OCI-LY1 (cell line): ENCODE results near the gene SEC23IP.
A peak's percentile ranks its signal among the peaks of the same experiment; 100 is the strongest.

Experiments
- H2AFZ ChIP-seq: fragments of 200-600 bp; sonication (generic), shearing (Covaris generic); 2 replicates; pipeline ENCODE4 v1.6.0; 2014; ENCODE audit warnings: antibody characterized with exemption, mild to moderate bottlenecking, low read length
- H3F3A ChIP-seq: fragments of 200-600 bp; sonication (generic), shearing (Covaris generic); 2 replicates; pipeline ENCODE4 v1.6.0; 2014; ENCODE audit warnings: mild to moderate bottlenecking, antibody characterized with exemption, low read length, moderate library complexity; ENCODE audit not compliant: insufficient read depth
- H3K27ac ChIP-seq: fragments of 200-600 bp; sonication (generic); 2 replicates; pipeline ENCODE4 v1.5.1; 2014; ENCODE audit warnings: low read length, mixed run types, mild to moderate bottlenecking, low read depth; ENCODE audit not compliant: poor library complexity, severe bottlenecking
- H3K27me3 ChIP-seq: fragments of 200-600 bp; sonication (generic); 2 replicates; pipeline ENCODE4 v1.6.0; 2014; ENCODE audit warnings: antibody characterized with exemption, mild to moderate bottlenecking, low read length, moderate library complexity; ENCODE audit not compliant: insufficient read depth
- H3K36me3 ChIP-seq: fragments of 200-600 bp; sonication (generic); 2 replicates; pipeline ENCODE4 v1.6.1; 2014; ENCODE audit warnings: mild to moderate bottlenecking, antibody characterized with exemption, low read length, moderate library complexity, mixed read lengths; ENCODE audit not compliant: insufficient read depth
- H3K4me1 ChIP-seq: fragments of 200-600 bp; sonication (generic); 2 replicates; pipeline ENCODE4 v1.5.1; 2014; ENCODE audit warnings: mild to moderate bottlenecking, low read length, moderate library complexity; ENCODE audit not compliant: insufficient read depth, severe bottlenecking
- H3K4me2 ChIP-seq: fragments of 200-600 bp; sonication (generic), shearing (Covaris generic); 2 replicates; pipeline ENCODE4 v1.6.1; 2014; ENCODE audit warnings: low read length
- H3K4me3 ChIP-seq: fragments of 200-600 bp; sonication (generic); 2 replicates; pipeline ENCODE4 v1.5.1; 2014; ENCODE audit warnings: low read length, low read depth, mild to moderate bottlenecking, mixed read lengths; ENCODE audit not compliant: poor library complexity, severe bottlenecking
- H3K79me2 ChIP-seq: fragments of 200-600 bp; shearing (Covaris generic); 2 replicates; pipeline ENCODE4 v1.6.1; 2016; ENCODE audit warnings: mixed run types, low read length, mixed read lengths; ENCODE audit not compliant: insufficient read depth
- H3K9ac ChIP-seq: fragments of 200-600 bp; sonication (generic), shearing (Covaris generic); 2 replicates; pipeline ENCODE4 v1.6.1; 2014; ENCODE audit warnings: mild to moderate bottlenecking, low read length, mixed read lengths
- H3K9me2 ChIP-seq: fragments of 200-600 bp; sonication (generic), shearing (Covaris generic); 2 replicates; pipeline ENCODE4 v1.6.1; 2014; ENCODE audit warnings: low read depth, mild to moderate bottlenecking, low read length, mixed read lengths
- H3K9me3 ChIP-seq: fragments of 200-600 bp; shearing (Covaris generic); 2 replicates; pipeline ENCODE4 v1.6.1; 2014; ENCODE audit warnings: low read length, mixed read lengths
- H4K20me1 ChIP-seq: fragments of 200-600 bp; sonication (generic), shearing (Covaris generic); 2 replicates; pipeline ENCODE4 v1.6.0; 2016; ENCODE audit warnings: mild to moderate bottlenecking, low read length; ENCODE audit not compliant: insufficient read depth
- EZH2 ChIP-seq: fragments of 200-600 bp; sonication (generic), shearing (Covaris generic); IDR thresholded peaks from 2 replicates; pipeline ENCODE4 v1.8.0; 2017; ENCODE audit warnings: borderline replicate concordance, mixed run types, mild to moderate bottlenecking, antibody characterized with exemption, low read length, moderate library complexity, mixed read lengths
- TF ChIP-seq, protein P1 (sequence below): fragments of 200-600 bp; sonication (generic), shearing (Covaris generic); IDR thresholded peaks from 2 replicates; pipeline ENCODE4 v1.5.1; 2017; ENCODE audit warnings: mild to moderate bottlenecking, antibody characterized with exemption, low read length, moderate library complexity, mixed read lengths

The SEC23IP gene

GRCh38 chr10:119932631-119933030 is 40.1 kb downstream of the SEC23IP start:
- H4K20me1 ChIP-seq: no peaks in the 10 kb centered on the region
- no peaks in the 10 kb centered on the region for H3K4me1 ChIP-seq
- H3K4me2 ChIP-seq: no peak overlapping the region
- no peak overlapping the region for H2AFZ ChIP-seq
- no peak overlapping the region for H3K4me3 ChIP-seq
- H3K9ac ChIP-seq: no peak overlapping the region
- peaks cover 75% of the 10 kb centered on the region for H3K36me3 ChIP-seq
- no peaks in the 10 kb centered on the region for H3K9me3 ChIP-seq
- H3F3A ChIP-seq: no peaks in the 10 kb centered on the region
- H3K9me2 ChIP-seq: no peaks in the 10 kb centered on the region
- no peak overlapping the region for H3K27ac ChIP-seq
- H3K79me2 ChIP-seq: no peaks in the 10 kb centered on the region
- TF ChIP-seq, protein P1, sequence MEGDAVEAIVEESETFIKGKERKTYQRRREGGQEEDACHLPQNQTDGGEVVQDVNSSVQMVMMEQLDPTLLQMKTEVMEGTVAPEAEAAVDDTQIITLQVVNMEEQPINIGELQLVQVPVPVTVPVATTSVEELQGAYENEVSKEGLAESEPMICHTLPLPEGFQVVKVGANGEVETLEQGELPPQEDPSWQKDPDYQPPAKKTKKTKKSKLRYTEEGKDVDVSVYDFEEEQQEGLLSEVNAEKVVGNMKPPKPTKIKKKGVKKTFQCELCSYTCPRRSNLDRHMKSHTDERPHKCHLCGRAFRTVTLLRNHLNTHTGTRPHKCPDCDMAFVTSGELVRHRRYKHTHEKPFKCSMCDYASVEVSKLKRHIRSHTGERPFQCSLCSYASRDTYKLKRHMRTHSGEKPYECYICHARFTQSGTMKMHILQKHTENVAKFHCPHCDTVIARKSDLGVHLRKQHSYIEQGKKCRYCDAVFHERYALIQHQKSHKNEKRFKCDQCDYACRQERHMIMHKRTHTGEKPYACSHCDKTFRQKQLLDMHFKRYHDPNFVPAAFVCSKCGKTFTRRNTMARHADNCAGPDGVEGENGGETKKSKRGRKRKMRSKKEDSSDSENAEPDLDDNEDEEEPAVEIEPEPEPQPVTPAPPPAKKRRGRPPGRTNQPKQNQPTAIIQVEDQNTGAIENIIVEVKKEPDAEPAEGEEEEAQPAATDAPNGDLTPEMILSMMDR: no peak
- TF ChIP-seq EZH2: no peak
- H3K27me3 ChIP-seq: no peaks in the 10 kb centered on the region

GRCh38 chr10:119933179-119933578 is 40.6 kb downstream of the SEC23IP start:
- no peaks in the 10 kb centered on the region for H3K9me3 ChIP-seq
- H3K4me3 ChIP-seq: no peak overlapping the region
- no peaks in the 10 kb centered on the region for H3F3A ChIP-seq
- no peak overlapping the region for H3K27ac ChIP-seq
- H3K4me2 ChIP-seq: no peak overlapping the region
- no peaks in the 10 kb centered on the region for H3K4me1 ChIP-seq
- H3K27me3 ChIP-seq: no peaks in the 10 kb centered on the region
- TF ChIP-seq, protein P1: peak; percentile 46; the same call in 1 of the 2 replicates
- no peak for TF ChIP-seq EZH2
- no peaks in the 10 kb centered on the region for H3K9me2 ChIP-seq
- peaks cover 69% of the 10 kb centered on the region for H3K36me3 ChIP-seq
- H3K79me2 ChIP-seq: no peaks in the 10 kb centered on the region
- H3K9ac ChIP-seq: no peak overlapping the region
- no peak overlapping the region for H2AFZ ChIP-seq
- no peaks in the 10 kb centered on the region for H4K20me1 ChIP-seq

DNA sequence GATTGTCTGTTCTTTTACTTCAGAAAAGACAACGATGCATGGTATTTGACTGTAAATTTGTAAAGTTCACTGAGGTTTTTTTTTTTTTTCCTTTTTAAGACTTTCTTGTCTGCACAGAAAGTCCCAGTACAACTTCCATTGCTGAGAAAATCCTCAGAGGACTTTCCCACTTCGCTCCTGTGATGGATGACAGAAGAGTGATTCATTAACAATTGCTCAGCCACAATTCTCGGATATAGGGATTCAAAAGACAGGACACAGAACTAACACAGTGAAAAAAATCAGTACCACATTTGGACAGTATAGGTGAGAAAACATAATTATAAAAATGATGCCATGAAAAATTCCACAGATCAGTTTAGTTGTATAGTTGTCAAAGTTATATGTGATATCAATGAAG is 48.0 kb downstream of the SEC23IP start:
- H3K9me3 ChIP-seq: no peaks in the 10 kb centered on the region
- no peak overlapping the region for H3K9ac ChIP-seq
- no peaks in the 10 kb centered on the region for H4K20me1 ChIP-seq
- no peak overlapping the region for H3K4me2 ChIP-seq
- H3K4me3 ChIP-seq: no peak overlapping the region
- no peaks in the 10 kb centered on the region for H3F3A ChIP-seq
- no peaks in the 10 kb centered on the region for H3K9me2 ChIP-seq
- no peaks in the 10 kb centered on the region for H3K27me3 ChIP-seq
- H3K4me1 ChIP-seq: no peaks in the 10 kb centered on the region
- no peak overlapping the region for H3K27ac ChIP-seq
- H3K79me2 ChIP-seq: no peaks in the 10 kb centered on the region
- H3K36me3 ChIP-seq: peaks cover 43% of the 10 kb centered on the region
- no peak for TF ChIP-seq EZH2
- TF ChIP-seq, protein P1: no peak
- H2AFZ ChIP-seq: no peak overlapping the region
